Uterus (tissue), 2 donors: ENCODE measurements around the gene IL6R.

Experiments
- CTCF ChIP-seq, 4 experiments: fragments of 200-600 bp in 2 of 4; fragments of 450-650 bp in 2 of 4; sonication (generic) in 2 of 4; IDR thresholded peaks; one replicate each; pipeline ENCODE4 v1.5.1; 2016 to 2019; ENCODE audit warnings: antibody characterized with exemption in 4 of 4, mild to moderate bottlenecking in 2 of 4, moderate library complexity in 1 of 4
- POLR2A ChIP-seq, 2 donors: fragments of 450-650 bp; IDR thresholded peaks; one replicate each; pipeline ENCODE4 v1.6.1; 2016; ENCODE audit warnings: antibody characterized with exemption in 2 of 2, mild to moderate bottlenecking in 1 of 2, moderate library complexity in 1 of 2

GRCh38 chr1:154453161-154453560 lies 48.0 kb downstream of the IL6R start:
- TF ChIP-seq CTCF (IDR thresholded peaks at IDR 0.05) (no peak), POLR2A (IDR thresholded peaks at IDR 0.05) (no peak)
